SIG-M5 (cell line): ENCODE measurements around the gene ATP7B.

Source experiments
- DNase-seq: peaks from one replicate; lab custom pipeline; 2025; lab: John Stamatoyannopoulos, UW

The ATP7B gene

GRCh38 chr13:51950722-51951121 is 60.5 kb downstream of the ATP7B start:
- no peak for DNase-seq

GRCh38 chr13:51946163-51946669 is 65.0 kb downstream of the ATP7B start:
- no peak for DNase-seq

- no peak for DNase-seq
Observed at GRCh38 chr13:51945149-51945548, 66.1 kb downstream of the ATP7B start.

- DNase-seq, result no peak
Observed at GRCh38 chr13:51944428-51944827, 66.8 kb downstream of the ATP7B start.

GRCh38 chr13:51943721-51944120 is 67.5 kb downstream of the ATP7B start:
- DNase-seq, result no peak

- no peak for DNase-seq
Observed at GRCh38 chr13:51942189-51942588, 69.1 kb downstream of the ATP7B start.

- no peak for DNase-seq
Observed at GRCh38 chr13:51938454-51938853, 72.8 kb downstream of the ATP7B start.

GRCh38 chr13:51937320-51938290 is 73.6 kb downstream of the ATP7B start:
- no peak for DNase-seq

- DNase-seq, result no peak
Observed at GRCh38 chr13:51935326-51936171, 75.7 kb downstream of the ATP7B start.

- no peak for DNase-seq
Observed at GRCh38 chr13:51934461-51935087, 76.7 kb downstream of the ATP7B start.

- no peak for DNase-seq
Observed at GRCh38 chr13:51933466-51934058, 77.7 kb downstream of the ATP7B start.

- no peak for DNase-seq
Observed at GRCh38 chr13:51932231-51932630, 79.0 kb downstream of the ATP7B start.

- DNase-seq, result no peak
Observed at GRCh38 chr13:51931606-51932005, 79.6 kb downstream of the ATP7B start.

GRCh38 chr13:51929699-51930098 is 81.6 kb downstream of the ATP7B start:
- no peak for DNase-seq

- DNase-seq, result no peak
Observed at GRCh38 chr13:51928231-51928630, 83.0 kb downstream of the ATP7B start.

- DNase-seq, result no peak
Observed at GRCh38 chr13:51927129-51927528, 84.1 kb downstream of the ATP7B start.

- DNase-seq, result no peak
Observed at GRCh38 chr13:51926528-51926885, 84.7 kb downstream of the ATP7B start.

- DNase-seq, result no peak
Observed at GRCh38 chr13:51925865-51926527, 85.3 kb downstream of the ATP7B start.

- DNase-seq, result no peak
Observed at GRCh38 chr13:51924756-51925544, 86.3 kb downstream of the ATP7B start.

GRCh38 chr13:51923983-51924539 is 87.2 kb downstream of the ATP7B start:
- DNase-seq, result no peak
